ENCODE data around the gene ZNF341. TPM values are rescaled to one million over a fixed set of nuclear protein-coding genes. Genes with fewer than 3 reads are reported as not detected.

ZNF341 gene
- total RNA-seq, 1 donor from 2014 or later: 4.2 TPM

GRCh38 chr20:33703498-33704137, 28.2 kb upstream of the ZNF341 start:
- Histone ChIP-seq H3K27ac (no peak overlapping the region), H3K9me3 (no peaks in the 10 kb centered on the region), H3K4me1 (no peaks in the 10 kb centered on the region), H3K36me3 (peaks cover 0 to 18% of the 10 kb centered on the region in 2 donors), H3K4me3 (no peak overlapping the region), H3K27me3 (no peaks in the 10 kb centered on the region)
- TF ChIP-seq CTCF (IDR thresholded peaks at IDR 0.05) (no peak), POLR2AphosphoS5 (IDR thresholded peaks at IDR 0.05; ENCODE audit: insufficient read depth in 1 of 2, low read depth in 1 of 2) (no peak), POLR2A (IDR thresholded peaks at IDR 0.05) (no peak)
- DNase-seq (ENCODE audit: extremely low spot score in 2 of 2): no peak
- intact Hi-C loops (cut with DNase I): no loop called here

- no peak overlapping the region for H3K27ac ChIP-seq
- TF ChIP-seq POLR2A (IDR thresholded peaks at IDR 0.05) (no peak), CTCF (IDR thresholded peaks at IDR 0.05) (no peak), POLR2AphosphoS5 (IDR thresholded peaks at IDR 0.05; ENCODE audit: insufficient read depth in 1 of 2, low read depth in 1 of 2) (no peak)
- H3K36me3 ChIP-seq: peaks cover 0 to 18% of the 10 kb centered on the region in 2 donors
- H3K4me1 ChIP-seq: no peaks in the 10 kb centered on the region
- no peak overlapping the region for H3K4me3 ChIP-seq
- H3K9me3 ChIP-seq: no peaks in the 10 kb centered on the region
- intact Hi-C loops (cut with DNase I): no loop called here
- no peak for DNase-seq (ENCODE audit: extremely low spot score in 2 of 2)
- H3K27me3 ChIP-seq: no peaks in the 10 kb centered on the region
These were observed 27.4 kb upstream of the ZNF341 start for GRCh38 chr20:33704197-33704924.

- Histone ChIP-seq H3K4me3 (no peak overlapping the region), H3K27me3 (no peaks in the 10 kb centered on the region), H3K4me1 (no peaks in the 10 kb centered on the region), H3K36me3 (peaks cover 0 to 40% of the 10 kb centered on the region in 2 donors), H3K27ac (no peak overlapping the region), H3K9me3 (no peaks in the 10 kb centered on the region)
- intact Hi-C loops (cut with DNase I): no loop called here
- TF ChIP-seq CTCF (IDR thresholded peaks at IDR 0.05): no peak
- no peak for TF ChIP-seq POLR2AphosphoS5 (IDR thresholded peaks at IDR 0.05; ENCODE audit: insufficient read depth in 1 of 2, low read depth in 1 of 2)
- no peak for TF ChIP-seq POLR2A (IDR thresholded peaks at IDR 0.05)
- no peak for DNase-seq (ENCODE audit: extremely low spot score in 2 of 2)
These were observed 24.1 kb upstream of the ZNF341 start for GRCh38 chr20:33707668-33708067.

- no peak for TF ChIP-seq CTCF (IDR thresholded peaks at IDR 0.05)
- TF ChIP-seq POLR2A (IDR thresholded peaks at IDR 0.05): no peak
- TF ChIP-seq POLR2AphosphoS5 (IDR thresholded peaks at IDR 0.05; ENCODE audit: insufficient read depth in 1 of 2, low read depth in 1 of 2): no peak
- H3K9me3 ChIP-seq: no peaks in the 10 kb centered on the region
- no peak overlapping the region for H3K4me3 ChIP-seq
- H3K27ac ChIP-seq: no peak overlapping the region
- intact Hi-C loops (cut with DNase I): no loop called here
- no peaks in the 10 kb centered on the region for H3K27me3 ChIP-seq
- no peak for DNase-seq (ENCODE audit: extremely low spot score in 2 of 2)
- peaks cover 0 to 55% of the 10 kb centered on the region in 2 donors for H3K36me3 ChIP-seq
- no peaks in the 10 kb centered on the region for H3K4me1 ChIP-seq
These were observed 22.4 kb upstream of the ZNF341 start for GRCh38 chr20:33709398-33709797.
